ENCODE results near the gene AMHR2. TPM values are rescaled to one million over a fixed set of nuclear protein-coding genes. Genes with fewer than 3 reads are reported as not detected.

AMHR2 gene
- total RNA-seq, 4 donors from 2014 or later = 0.52 to 12.4 TPM; not detected in 2

GRCh38 chr12:53474077-53474476, 50.4 kb downstream of the AMHR2 start:
- H3K4me3 ChIP-seq = no peak overlapping the region
- TF ChIP-seq CTCF (IDR thresholded peaks at IDR 0.05) (no peak), POLR2A (IDR thresholded peaks at IDR 0.05) (no peak)
- H3K9me3 ChIP-seq = no peaks in the 10 kb centered on the region
- no peak for DNase-seq
- no peaks in the 10 kb centered on the region for H3K27me3 ChIP-seq
- peak overlapping the region in 1 of 2 donors; percentile 30 for H3K27ac ChIP-seq
- intact Hi-C loops (cut with DNase I; ENCODE audit: low total_unique reads) = no loop called here
- H3K36me3 ChIP-seq = no peaks in the 10 kb centered on the region
- peaks cover 5 to 15% of the 10 kb centered on the region in 2 donors for H3K4me1 ChIP-seq

- Histone ChIP-seq H3K27ac (peak overlapping the region; percentile 9 to 57), H3K27me3 (no peaks in the 10 kb centered on the region), H3K36me3 (no peaks in the 10 kb centered on the region), H3K4me3 (no peak overlapping the region), H3K9me3 (no peaks in the 10 kb centered on the region), H3K4me1 (peaks cover 5 to 15% of the 10 kb centered on the region in 2 donors)
- intact Hi-C loops (cut with DNase I; ENCODE audit: low total_unique reads) = no loop called here
- TF ChIP-seq POLR2A (IDR thresholded peaks at IDR 0.05) (no peak), CTCF (IDR thresholded peaks at IDR 0.05) (no peak)
- no peak for DNase-seq
Measured at GRCh38 chr12:53474819-53475218, 51.2 kb downstream of the AMHR2 start.

GRCh38 chr12:53476769-53477209, 53.1 kb downstream of the AMHR2 start:
- Histone ChIP-seq H3K4me3 (no peak overlapping the region), H3K9me3 (no peaks in the 10 kb centered on the region), H3K36me3 (no peaks in the 10 kb centered on the region), H3K4me1 (peaks cover 5 to 19% of the 10 kb centered on the region in 2 donors), H3K27ac (peak overlapping the region in 1 of 2 donors; percentile 17), H3K27me3 (no peaks in the 10 kb centered on the region)
- intact Hi-C loops (cut with DNase I; ENCODE audit: low total_unique reads) = no loop called here
- TF ChIP-seq CTCF (IDR thresholded peaks at IDR 0.05) (no peak), POLR2A (IDR thresholded peaks at IDR 0.05) (no peak)
- DNase-seq = no peak

- Histone ChIP-seq H3K27ac (no peak overlapping the region), H3K36me3 (no peaks in the 10 kb centered on the region), H3K9me3 (no peaks in the 10 kb centered on the region), H3K4me3 (no peak overlapping the region), H3K4me1 (peaks cover 5 to 15% of the 10 kb centered on the region in 2 donors), H3K27me3 (no peaks in the 10 kb centered on the region)
- TF ChIP-seq POLR2A (IDR thresholded peaks at IDR 0.05) (no peak), CTCF (IDR thresholded peaks at IDR 0.05) (no peak)
- DNase-seq = no peak
- intact Hi-C loops (cut with DNase I; ENCODE audit: low total_unique reads) = no loop called here
Measured at GRCh38 chr12:53478865-53479264, 55.2 kb downstream of the AMHR2 start.

- H3K36me3 ChIP-seq = no peaks in the 10 kb centered on the region
- H3K4me1 ChIP-seq = peaks cover 5 to 15% of the 10 kb centered on the region in 2 donors
- no peaks in the 10 kb centered on the region for H3K27me3 ChIP-seq
- intact Hi-C loops (cut with DNase I; ENCODE audit: low total_unique reads) = no loop called here
- H3K27ac ChIP-seq = no peak overlapping the region
- DNase-seq = no peak
- no peak overlapping the region for H3K4me3 ChIP-seq
- H3K9me3 ChIP-seq = no peaks in the 10 kb centered on the region
- TF ChIP-seq POLR2A (IDR thresholded peaks at IDR 0.05) (no peak), CTCF (IDR thresholded peaks at IDR 0.05) (no peak)
Measured at GRCh38 chr12:53479331-53479730, 55.7 kb downstream of the AMHR2 start.
